GM21390 (cell line): ENCODE data around the gene DGCR2.
"Not testable (repeated sequence)": the region's sequence is repeated elsewhere in the genome, so short reads cannot be mapped to it uniquely, and the experiment has no call there.

ENCODE experiments used
- ATAC-seq: cut with Tn5 transposase; IDR thresholded peaks from one replicate; pipeline ENCODE4 v1.9.1; 2021; ENCODE audit not compliant: unreplicated experiment

The DGCR2 gene

GRCh38 chr22:19122143-19122751 is at the start of gene DGCR2:
TSS of gene DGCR2 (minus strand) at chr22:19122412. CDS start at chr22:19122206, 206 bp downstream.
- peak; percentile 86 for ATAC-seq

DNA sequence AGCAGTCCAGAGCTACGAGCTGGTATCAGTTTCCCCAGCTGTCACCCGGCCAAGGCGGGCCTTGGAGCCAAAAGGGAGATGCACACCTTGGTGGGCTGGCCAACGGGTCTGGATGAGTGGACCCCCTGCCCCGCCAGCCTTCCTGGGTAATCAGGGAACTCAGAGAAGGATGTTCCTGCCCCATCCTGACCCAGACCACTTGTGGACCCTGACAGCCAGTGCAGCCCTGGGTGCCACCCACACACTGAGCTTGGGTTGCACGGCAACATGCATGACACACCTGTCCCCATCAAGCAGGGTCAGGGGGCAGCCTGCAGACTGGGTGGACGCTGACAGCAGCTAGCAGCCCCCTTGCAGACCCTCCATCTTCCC is 47.7 kb upstream of the DGCR2 start:
- no peak for ATAC-seq

- no peak for ATAC-seq
Measured at GRCh38 chr22:19169002-19169946, 47.1 kb upstream of the DGCR2 start.

- ATAC-seq = no peak
Measured at GRCh38 chr22:19168088-19168890, 46.1 kb upstream of the DGCR2 start.

- ATAC-seq = no peak
Measured at GRCh38 chr22:19167106-19167869, 45.1 kb upstream of the DGCR2 start.

GRCh38 chr22:19166421-19166820 is 44.2 kb upstream of the DGCR2 start:
- ATAC-seq = no peak

DNA sequence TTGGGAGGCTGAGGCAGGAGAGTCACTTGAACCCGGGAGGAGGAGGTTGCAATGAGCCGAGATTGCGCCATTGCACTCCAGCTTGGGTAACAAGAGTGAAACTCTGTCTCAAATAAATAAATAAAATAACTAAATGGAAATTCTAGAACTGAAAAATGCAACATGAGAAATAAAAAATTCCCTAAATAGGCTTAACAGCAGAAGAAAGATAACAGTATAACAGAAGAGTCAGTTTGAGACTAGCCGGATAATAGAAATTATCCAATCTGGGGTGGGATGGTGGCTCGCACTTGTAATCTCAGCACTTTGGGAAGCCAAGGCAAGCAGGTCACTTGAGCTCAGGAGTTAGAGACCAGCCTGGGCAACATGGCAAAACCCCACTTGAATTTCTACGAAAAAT is 42.2 kb upstream of the DGCR2 start:
- ATAC-seq = no peak

GRCh38 chr22:19158649-19159048 is 36.4 kb upstream of the DGCR2 start:
- ATAC-seq = not testable (repeated sequence)

DNA sequence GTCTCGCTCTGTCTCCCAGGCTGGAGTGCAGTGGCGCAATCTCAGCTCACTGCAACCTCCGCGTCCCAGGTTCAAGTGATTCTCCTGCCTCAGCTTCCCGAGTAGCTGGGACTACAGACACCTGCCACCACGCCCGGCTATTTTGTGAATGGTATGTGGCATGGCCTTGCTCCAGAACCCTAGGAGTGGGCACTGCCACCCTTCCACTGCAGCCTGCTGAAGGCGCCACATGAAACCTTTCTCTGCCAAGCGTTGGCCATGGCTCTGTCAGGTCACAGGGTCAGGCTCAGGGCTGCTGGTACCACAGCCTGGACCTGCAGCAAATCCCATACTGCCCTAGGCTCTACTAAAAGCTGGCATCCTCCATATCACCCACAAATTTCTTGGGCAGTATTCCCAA is 33.9 kb upstream of the DGCR2 start:
- ATAC-seq = not testable (repeated sequence)

DNA sequence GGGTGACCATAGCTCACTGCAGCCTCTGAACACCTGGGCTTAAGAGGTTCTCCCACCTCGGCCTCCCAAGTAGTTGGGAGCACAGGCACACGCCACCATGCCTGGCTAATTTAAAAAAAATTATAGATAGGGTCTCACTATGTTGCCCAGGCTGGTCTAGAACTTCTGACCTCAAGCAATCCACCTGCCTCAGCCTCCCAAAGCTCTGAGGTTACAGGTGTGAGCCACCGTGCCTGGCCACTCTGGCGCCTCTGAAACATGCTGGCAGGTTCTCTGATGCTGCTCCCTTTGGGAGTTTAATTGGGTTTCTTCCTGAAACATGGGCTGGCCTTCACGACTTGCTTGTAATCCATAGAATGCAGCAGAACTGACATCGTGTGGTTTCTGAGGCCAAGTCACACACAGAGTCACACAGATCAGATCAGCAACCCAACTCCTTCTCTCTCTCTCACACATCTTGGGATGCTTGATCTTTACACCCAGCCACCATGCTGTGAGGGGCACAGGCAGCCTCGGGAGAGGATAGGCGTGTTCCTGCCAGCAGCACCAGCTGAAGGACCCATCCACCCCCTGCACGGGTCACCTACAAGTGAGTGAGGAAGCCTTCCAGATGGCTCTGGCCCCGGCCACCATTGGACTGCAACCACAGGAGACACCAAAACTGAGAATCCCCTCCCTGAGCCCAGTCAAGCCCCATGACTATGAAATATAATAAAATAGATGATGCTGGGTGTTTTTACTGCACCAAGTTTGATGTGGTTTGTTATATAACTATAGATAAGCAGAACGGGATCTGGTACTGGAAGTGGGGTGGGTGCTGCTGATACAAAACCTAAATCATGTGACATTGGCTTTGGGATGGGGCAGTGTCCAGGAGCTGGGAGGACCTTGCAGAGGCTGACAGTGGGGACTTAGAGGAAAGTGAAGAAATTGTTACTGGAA is 31.0 kb upstream of the DGCR2 start:
- no peak for ATAC-seq

GRCh38 chr22:19151329-19152191 is 29.3 kb upstream of the DGCR2 start:
- ATAC-seq = no peak

GRCh38 chr22:19150482-19151328 is 28.5 kb upstream of the DGCR2 start:
- no peak for ATAC-seq

GRCh38 chr22:19149991-19150390 is 27.8 kb upstream of the DGCR2 start, which contains the start of gene GSC2:
TSS of gene GSC2 (minus strand) at chr22:19150292. CDS start at chr22:19150283, 9 bp downstream.
- no peak for ATAC-seq

- no peak for ATAC-seq
Measured at GRCh38 chr22:19149047-19149883, 27.1 kb upstream of the DGCR2 start.

GRCh38 chr22:19148417-19149046 is 26.3 kb upstream of the DGCR2 start:
- ATAC-seq = no peak

GRCh38 chr22:19147195-19147780 is 25.1 kb upstream of the DGCR2 start:
- ATAC-seq = no peak
